DMS114 treated with DMSO at 0.1 percent for 48 hours (cell line): ENCODE measurements around the gene SLC25A30.
"Not testable (repeated sequence)": the region's sequence is repeated elsewhere in the genome, so short reads cannot be mapped to it uniquely, and the experiment has no call there.

Source experiments
- DNase-seq: peaks from one replicate; lab custom pipeline; 2025; ENCODE audit not compliant: unreplicated experiment; lab: John Stamatoyannopoulos, UW

Gene SLC25A30

GRCh38 chr13:45393941-45394570 lies 24.1 kb downstream of the SLC25A30 start:
- peak; percentile 1 for DNase-seq

GRCh38 chr13:45392811-45393210 lies 25.4 kb downstream of the SLC25A30 start:
- no peak for DNase-seq

- DNase-seq, result no peak
Observed at GRCh38 chr13:45391926-45392325, 26.2 kb downstream of the SLC25A30 start.

- not testable (repeated sequence) for DNase-seq
Observed at GRCh38 chr13:45391128-45391527, 27.0 kb downstream of the SLC25A30 start.

- not testable (repeated sequence) for DNase-seq
Observed at GRCh38 chr13:45390348-45390747, 27.8 kb downstream of the SLC25A30 start.

- no peak for DNase-seq
Observed at GRCh38 chr13:45388664-45389063, 29.5 kb downstream of the SLC25A30 start.

GRCh38 chr13:45386892-45387575 lies 31.1 kb downstream of the SLC25A30 start:
- DNase-seq, result not testable (repeated sequence)

GRCh38 chr13:45385907-45386553 lies 32.1 kb downstream of the SLC25A30 start:
- no peak for DNase-seq

GRCh38 chr13:45385320-45385719 lies 32.9 kb downstream of the SLC25A30 start:
- no peak for DNase-seq

- no peak for DNase-seq
Observed at GRCh38 chr13:45384474-45385174, 33.5 kb downstream of the SLC25A30 start.

- DNase-seq, result not testable (repeated sequence)
Observed at GRCh38 chr13:45382739-45383138, 35.4 kb downstream of the SLC25A30 start.

GRCh38 chr13:45381196-45381595 lies 37.0 kb downstream of the SLC25A30 start:
- DNase-seq, result no peak

- not testable (repeated sequence) for DNase-seq
Observed at GRCh38 chr13:45380708-45381107, 37.5 kb downstream of the SLC25A30 start.

- DNase-seq, result not testable (repeated sequence)
Observed at GRCh38 chr13:45379516-45379915, 38.7 kb downstream of the SLC25A30 start.

- DNase-seq, result not testable (repeated sequence)
Observed at GRCh38 chr13:45378786-45379185, 39.4 kb downstream of the SLC25A30 start.

GRCh38 chr13:45377314-45377713 lies 40.9 kb downstream of the SLC25A30 start:
- not testable (repeated sequence) for DNase-seq

GRCh38 chr13:45376651-45377050 lies 41.5 kb downstream of the SLC25A30 start:
- not testable (repeated sequence) for DNase-seq

GRCh38 chr13:45374917-45375316 lies 43.3 kb downstream of the SLC25A30 start:
- DNase-seq, result no peak

- no peak for DNase-seq
Observed at GRCh38 chr13:45373162-45373547, 45.0 kb downstream of the SLC25A30 start.

- DNase-seq, result no peak
Observed at GRCh38 chr13:45372189-45373161, 45.7 kb downstream of the SLC25A30 start.
